Skeletal muscle tissue (tissue), 4 donors: ENCODE results near the gene ATPAF2. TPM values are rescaled to one million over a fixed set of nuclear protein-coding genes. Genes with fewer than 3 reads are reported as not detected.
A peak's percentile ranks its signal among the peaks of the same experiment; 100 is the strongest.

Experiments used
- H3K27ac ChIP-seq: one replicate; pipeline ENCODE4 v1.7.0; 2013; ENCODE audit warnings: mild to moderate bottlenecking, low read depth, low read length, inconsistent platforms
- H3K27me3 ChIP-seq, 3 donors: one replicate each; pipeline ENCODE4 v1.7.0; 2013; ENCODE audit warnings: low read length in 3 of 3; ENCODE audit not compliant: control insufficient read depth in 3 of 3, insufficient read depth in 3 of 3
- H3K36me3 ChIP-seq, 3 donors: one replicate each; pipeline ENCODE4 v1.7.0; 2013; ENCODE audit warnings: low read length in 3 of 3; ENCODE audit not compliant: control insufficient read depth in 3 of 3, insufficient read depth in 3 of 3
- H3K4me1 ChIP-seq, 3 donors: one replicate each; pipeline ENCODE4 v1.7.0; 2013; ENCODE audit warnings: low read length in 3 of 3, mild to moderate bottlenecking in 3 of 3; ENCODE audit not compliant: control insufficient read depth in 3 of 3, insufficient read depth in 3 of 3
- H3K4me3 ChIP-seq, 3 donors: one replicate each; pipeline ENCODE4 v1.7.0; 2013; ENCODE audit warnings: low read length in 3 of 3
- H3K9ac ChIP-seq, 3 donors: one replicate each; pipeline ENCODE4 v1.7.0; 2013; ENCODE audit warnings: low read length in 3 of 3, mild to moderate bottlenecking in 3 of 3, moderate library complexity in 2 of 3, low read depth in 1 of 3
- H3K9me3 ChIP-seq, 3 donors: one replicate each; pipeline ENCODE4 v1.7.0; 2013; ENCODE audit warnings: low read length in 3 of 3; ENCODE audit not compliant: control insufficient read depth in 3 of 3
- total RNA-seq: library from RNA; depleted of rRNA; stranded (reverse); fragments of >200 nt; gene quantifications from one replicate; pipeline ENCODE4 v1.2.3, GENCODE V29; 2014
- donor health status: Osteomylitis.

ATPAF2 gene
- total RNA-seq, 1 donor from 2014 or later = 19.3 TPM

DNA sequence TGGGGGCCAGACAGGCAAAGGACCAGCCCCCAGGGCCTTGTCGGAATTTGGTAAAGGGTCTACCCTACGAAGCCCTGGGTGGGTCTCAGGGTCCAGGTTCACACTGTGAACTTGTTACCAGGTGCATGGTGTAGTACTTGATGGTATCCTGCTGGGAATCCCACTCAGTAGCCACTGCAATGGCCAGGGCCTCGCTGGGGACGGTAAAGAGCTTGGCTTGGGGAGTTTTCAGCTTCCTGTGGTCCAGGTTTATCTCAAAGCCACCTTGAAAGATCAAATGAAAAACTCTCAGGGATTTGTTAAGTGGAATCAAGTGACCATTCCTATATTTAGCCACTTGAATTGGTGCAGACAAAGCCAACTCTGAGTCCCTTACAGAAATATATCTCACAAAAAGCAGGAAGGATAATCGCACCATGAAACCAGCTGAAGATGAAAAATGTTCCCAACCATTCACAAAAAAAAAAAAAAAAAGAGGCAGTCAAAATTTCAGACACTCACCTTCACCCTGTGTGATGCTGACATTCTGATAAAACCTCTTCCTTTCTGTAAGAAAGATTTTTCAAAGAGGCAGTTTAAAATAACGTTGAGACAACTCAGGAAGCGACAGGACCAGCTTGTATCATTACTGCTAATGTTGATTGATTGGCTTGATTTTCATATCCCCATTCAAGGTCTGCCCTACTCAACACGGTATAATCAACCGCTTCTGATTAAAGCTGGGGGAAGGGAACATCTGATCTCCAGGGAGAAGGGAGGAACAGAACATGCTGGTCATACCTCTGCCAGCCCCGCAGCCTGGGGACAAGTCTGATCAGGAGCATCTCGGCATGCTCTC, 10.6 kb downstream of the ATPAF2 start:
- Histone ChIP-seq H3K9ac (peak overlapping the region in 2 of 3 donors; percentile 29 to 57), H3K4me3 (peak overlapping the region in 1 of 3 donors; percentile 41), H3K27ac (peak overlapping the region; percentile 34), H3K9me3 (no peaks in the 10 kb centered on the region), H3K4me1 (peaks cover 31 to 52% (median 34%) of the 10 kb centered on the region in 3 donors), H3K36me3 (peaks cover 2 to 15% (median 4%) of the 10 kb centered on the region in 3 donors), H3K27me3 (no peaks in the 10 kb centered on the region)

DNA sequence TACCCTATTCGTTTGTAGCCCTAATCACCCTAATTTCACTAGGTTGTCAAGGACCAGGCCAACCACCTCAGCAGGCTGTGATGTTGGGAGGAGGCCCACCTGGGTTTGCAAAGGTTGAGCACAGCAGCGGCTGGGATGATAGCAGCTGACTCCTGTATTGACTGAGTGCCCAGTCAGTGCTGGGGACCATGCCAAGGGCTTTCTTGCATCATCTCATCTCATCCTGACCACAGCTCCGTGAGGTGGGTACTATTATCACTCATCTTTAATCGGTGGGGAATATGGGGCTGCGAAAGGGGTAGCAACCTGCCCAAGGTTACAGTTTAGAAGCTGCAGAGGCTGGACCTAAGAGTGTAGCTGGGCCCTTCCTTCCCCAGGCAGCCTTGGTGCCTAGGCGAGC, 11.7 kb downstream of the ATPAF2 start:
- H3K4me3 ChIP-seq = no peak overlapping the region
- H3K36me3 ChIP-seq = peaks cover 2 to 15% (median 4%) of the 10 kb centered on the region in 3 donors
- H3K27ac ChIP-seq = peak overlapping the region; percentile 34
- no peaks in the 10 kb centered on the region for H3K27me3 ChIP-seq
- peak overlapping the region in 1 of 3 donors; percentile 40 for H3K9ac ChIP-seq
- no peaks in the 10 kb centered on the region for H3K9me3 ChIP-seq
- peaks cover 25 to 42% (median 26%) of the 10 kb centered on the region in 3 donors for H3K4me1 ChIP-seq

GRCh38 chr17:18025945-18026776, 12.8 kb downstream of the ATPAF2 start:
- no peak overlapping the region for H3K9ac ChIP-seq
- H3K36me3 ChIP-seq = peaks cover 2 to 16% (median 10%) of the 10 kb centered on the region in 3 donors
- H3K9me3 ChIP-seq = no peaks in the 10 kb centered on the region

GRCh38 chr17:18025241-18025944, 13.6 kb downstream of the ATPAF2 start:
- H3K9ac ChIP-seq = no peak overlapping the region
- H3K36me3 ChIP-seq = peaks cover 2 to 19% (median 10%) of the 10 kb centered on the region in 3 donors
- no peak overlapping the region for H3K27ac ChIP-seq

More at GRCh38 chr17:18025945-18026776, 12.8 kb downstream of the ATPAF2 start:
- Histone ChIP-seq H3K27me3 (no peaks in the 10 kb centered on the region), H3K27ac (no peak overlapping the region), H3K4me3 (no peak overlapping the region), H3K4me1 (peaks cover 22 to 40% (median 30%) of the 10 kb centered on the region in 3 donors)

DNA sequence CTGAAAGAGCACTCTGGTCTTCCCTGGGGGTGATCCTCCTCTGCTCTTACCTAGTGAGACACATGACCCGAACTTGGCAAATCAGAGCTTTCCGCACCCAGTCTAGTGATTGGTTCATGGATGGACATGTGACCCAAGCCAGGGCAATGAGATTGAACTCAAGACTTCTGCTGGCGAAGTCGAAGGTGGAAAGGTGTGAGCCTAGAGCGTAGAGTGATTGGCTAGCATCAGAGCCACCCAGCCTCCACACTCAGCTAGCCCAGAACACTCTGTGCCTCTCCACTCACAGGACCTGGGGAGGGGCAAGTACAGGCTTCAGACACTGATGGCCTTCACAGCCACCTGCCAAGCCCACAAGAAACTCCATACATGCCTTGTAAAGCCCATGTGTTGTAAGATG, 17.6 kb downstream of the ATPAF2 start:
- Histone ChIP-seq H3K9ac (no peak overlapping the region), H3K27me3 (no peaks in the 10 kb centered on the region), H3K36me3 (peaks cover 8 to 21% (median 15%) of the 10 kb centered on the region in 3 donors), H3K4me3 (no peak overlapping the region), H3K27ac (no peak overlapping the region), H3K4me1 (peaks cover 14 to 24% (median 20%) of the 10 kb centered on the region in 3 donors), H3K9me3 (no peaks in the 10 kb centered on the region)

More at GRCh38 chr17:18025241-18025944, 13.6 kb downstream of the ATPAF2 start:
- Histone ChIP-seq H3K27me3 (no peaks in the 10 kb centered on the region), H3K4me3 (no peak overlapping the region), H3K9me3 (no peaks in the 10 kb centered on the region), H3K4me1 (peaks cover 25 to 43% (median 33%) of the 10 kb centered on the region in 3 donors)

GRCh38 chr17:18020971-18021370, 18.0 kb downstream of the ATPAF2 start:
- H3K27ac ChIP-seq = no peak overlapping the region

DNA sequence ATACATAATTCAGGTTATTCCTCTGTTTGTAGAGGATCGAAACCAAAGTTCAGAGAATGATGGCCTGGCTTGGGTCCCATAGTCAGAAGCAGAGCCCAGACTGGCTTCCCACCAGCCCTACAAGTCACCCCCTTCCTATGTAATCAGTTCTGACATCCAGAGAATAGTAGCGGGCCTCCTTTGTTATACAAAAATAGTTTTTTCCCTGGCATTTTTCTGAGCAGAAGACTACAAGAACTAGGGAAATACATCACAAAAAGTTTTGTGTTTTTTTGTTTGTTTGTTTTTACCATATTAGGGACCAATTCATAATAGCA, 19.2 kb downstream of the ATPAF2 start:
- Histone ChIP-seq H3K27ac (no peak overlapping the region), H3K9me3 (no peaks in the 10 kb centered on the region), H3K4me3 (no peak overlapping the region), H3K9ac (no peak overlapping the region), H3K27me3 (no peaks in the 10 kb centered on the region), H3K36me3 (peaks cover 15 to 26% (median 23%) of the 10 kb centered on the region in 3 donors), H3K4me1 (peaks cover 14 to 17% (median 17%) of the 10 kb centered on the region in 3 donors)

More at GRCh38 chr17:18020971-18021370, 18.0 kb downstream of the ATPAF2 start:
- Histone ChIP-seq H3K9me3 (no peaks in the 10 kb centered on the region), H3K4me1 (peaks cover 14 to 20% (median 17%) of the 10 kb centered on the region in 3 donors), H3K9ac (no peak overlapping the region), H3K4me3 (no peak overlapping the region), H3K36me3 (peaks cover 9 to 21% (median 15%) of the 10 kb centered on the region in 3 donors), H3K27me3 (no peaks in the 10 kb centered on the region)

DNA sequence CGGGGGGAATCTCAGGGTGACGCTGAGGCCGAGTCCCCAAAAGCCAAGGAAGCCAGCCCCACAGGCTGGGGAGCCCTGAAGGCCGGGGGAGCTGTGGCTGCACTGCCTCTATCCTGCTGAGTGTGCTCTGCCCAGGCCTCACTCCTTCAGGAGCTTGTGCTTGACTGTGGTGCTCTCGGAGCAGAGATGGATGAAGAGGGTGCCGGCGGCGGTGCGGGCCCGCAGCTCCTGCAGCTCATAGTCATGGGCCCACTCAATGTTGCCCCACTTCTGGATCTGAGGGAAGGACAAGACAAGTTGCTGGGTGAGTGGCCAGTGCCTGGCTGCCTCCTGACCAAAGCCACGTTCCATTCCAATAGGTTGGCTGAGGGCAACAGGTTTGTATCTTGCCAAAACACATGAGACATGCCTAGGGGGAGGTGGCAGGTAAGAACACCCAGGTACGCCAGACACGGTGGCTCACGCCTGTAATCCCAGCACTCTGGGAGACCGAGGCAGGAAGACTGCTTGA, 20.5 kb downstream of the ATPAF2 start:
- Histone ChIP-seq H3K9ac (no peak overlapping the region), H3K27me3 (no peaks in the 10 kb centered on the region), H3K4me3 (no peak overlapping the region), H3K9me3 (no peaks in the 10 kb centered on the region), H3K27ac (no peak overlapping the region), H3K36me3 (peaks cover 15 to 19% (median 19%) of the 10 kb centered on the region in 3 donors), H3K4me1 (peaks cover 14 to 17% (median 17%) of the 10 kb centered on the region in 3 donors)

DNA sequence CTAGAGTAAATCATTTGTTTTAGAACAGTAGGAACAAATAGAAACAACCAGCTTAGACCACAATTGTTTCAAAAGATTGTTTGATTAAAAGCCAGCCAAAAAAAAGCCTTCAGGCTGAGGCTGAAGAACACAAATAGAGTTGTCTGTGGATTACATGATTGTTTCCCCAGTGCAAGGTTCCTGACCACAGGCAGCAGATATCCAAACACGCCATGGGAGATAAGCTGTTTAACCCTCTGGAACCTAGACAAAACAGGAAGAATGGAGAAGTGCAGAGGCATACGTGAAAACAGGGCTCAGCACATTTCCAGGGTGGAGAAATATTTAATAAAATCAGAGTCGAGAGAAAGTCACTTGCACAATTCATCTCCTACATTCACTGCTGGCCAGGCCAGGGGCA, 21.0 kb downstream of the ATPAF2 start:
- H3K36me3 ChIP-seq = peaks cover 15 to 21% (median 19%) of the 10 kb centered on the region in 3 donors
- no peak overlapping the region for H3K27ac ChIP-seq
- H3K9ac ChIP-seq = no peak overlapping the region

More for the DNA sequence above, 21.0 kb downstream of the ATPAF2 start:
- Histone ChIP-seq H3K4me3 (no peak overlapping the region), H3K4me1 (peaks cover 14 to 17% (median 17%) of the 10 kb centered on the region in 3 donors), H3K27me3 (no peaks in the 10 kb centered on the region), H3K9me3 (no peaks in the 10 kb centered on the region)
